Dermis microvascular lymphatic vessel endothelial cell (primary cell): ENCODE results near the gene PFDN4. TPM values are rescaled to one million over a fixed set of nuclear protein-coding genes. Genes with fewer than 3 reads are reported as not detected.
"Not testable (repeated sequence)": the region's sequence is repeated elsewhere in the genome, so short reads cannot be mapped to it uniquely, and the experiment has no call there.

Experiments
- DNase-seq, 2 donors: peaks; one replicate each; pipeline versions ENCODE4 v3.0.0 to v3.0.0-alpha.2; 2010; ENCODE audit warnings: low read depth in 2 of 2
- total RNA-seq: library from RNA; depleted of rRNA; stranded (reverse); fragments of >200 nt; gene quantifications from 2 replicates; pipeline ENCODE4 v1.2.1, GENCODE V29; 2014

PFDN4 gene
- total RNA-seq, 1 donor from 2014 or later, result 70.0 TPM

DNA sequence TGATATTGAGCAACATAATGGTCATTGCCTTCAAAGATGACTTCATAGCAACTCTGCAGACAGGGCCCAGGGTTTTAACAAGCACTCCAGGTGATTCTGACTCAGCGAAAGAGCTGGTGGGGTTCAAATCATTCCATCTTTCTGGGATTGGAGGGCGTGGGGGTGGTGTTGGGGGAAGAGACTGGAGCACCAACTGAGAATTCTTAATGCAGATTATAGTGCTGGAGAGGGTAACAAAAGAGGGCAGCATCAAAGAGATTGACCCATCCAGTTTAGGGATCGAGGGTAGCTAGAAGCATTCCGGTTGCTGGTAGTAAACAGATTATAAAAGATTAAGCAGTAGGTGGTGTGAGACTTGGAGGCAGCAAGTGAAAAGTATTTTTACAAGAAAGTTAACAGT is 15.9 kb downstream of the PFDN4 start:
- DNase-seq, result no peak

DNA sequence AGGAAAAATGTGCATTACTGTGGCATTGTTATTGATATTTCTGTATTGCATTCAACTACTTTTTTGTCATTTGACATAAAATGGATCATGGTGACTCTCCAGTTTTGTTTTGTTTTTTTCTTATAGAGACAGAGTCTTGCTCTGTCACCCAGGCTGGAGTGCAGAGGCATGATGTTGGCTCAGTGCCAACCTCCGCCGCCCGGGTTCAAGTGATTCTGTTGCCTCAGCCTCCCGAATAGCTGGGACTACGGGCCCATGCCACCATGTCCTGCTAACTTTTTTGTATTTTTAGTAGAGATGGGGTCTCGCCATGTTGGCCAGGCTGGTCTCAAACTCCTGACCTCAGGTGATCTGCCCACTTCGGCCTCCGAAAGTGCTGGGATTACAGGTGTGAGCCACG is 16.8 kb downstream of the PFDN4 start:
- not testable (repeated sequence) for DNase-seq

DNA sequence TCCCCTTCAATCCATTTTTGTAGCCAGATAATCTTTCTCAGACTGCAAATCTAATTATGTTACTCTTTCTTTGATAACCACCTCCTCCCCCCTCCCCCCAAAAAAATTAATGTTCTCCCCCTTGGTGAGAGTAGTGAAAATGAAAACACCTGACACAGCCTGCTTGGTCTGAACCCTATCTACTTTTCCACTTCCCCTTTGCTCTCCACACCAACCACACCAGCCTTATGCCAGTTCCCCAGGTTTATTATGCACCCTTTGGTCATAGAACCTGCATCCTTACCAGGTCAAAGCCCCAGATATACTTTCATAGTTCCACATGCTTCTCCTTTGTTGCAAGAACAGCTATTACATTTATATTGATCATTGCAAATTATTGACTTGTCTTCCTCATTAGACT is 19.4 kb downstream of the PFDN4 start:
- DNase-seq, result no peak

DNA sequence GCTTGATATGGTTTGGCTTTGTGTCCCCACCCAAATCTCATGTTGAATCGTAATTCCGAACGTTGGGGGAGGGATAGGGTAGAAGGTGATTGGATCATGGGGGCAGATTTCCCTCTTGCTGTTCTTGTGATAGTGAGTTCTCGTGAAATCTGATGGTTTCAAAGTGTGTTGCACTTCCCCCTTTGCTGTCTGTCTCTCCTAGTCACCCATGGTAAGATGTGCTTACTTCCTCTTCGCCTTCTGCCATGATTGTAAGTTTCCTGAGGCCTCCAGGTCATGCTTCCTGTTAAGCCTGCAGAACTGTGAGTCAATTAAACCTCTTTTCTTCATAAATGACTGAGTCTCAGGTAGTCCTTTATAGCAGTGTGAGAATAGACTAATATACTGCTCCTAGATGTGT is 19.9 kb downstream of the PFDN4 start:
- DNase-seq, result no peak

DNA sequence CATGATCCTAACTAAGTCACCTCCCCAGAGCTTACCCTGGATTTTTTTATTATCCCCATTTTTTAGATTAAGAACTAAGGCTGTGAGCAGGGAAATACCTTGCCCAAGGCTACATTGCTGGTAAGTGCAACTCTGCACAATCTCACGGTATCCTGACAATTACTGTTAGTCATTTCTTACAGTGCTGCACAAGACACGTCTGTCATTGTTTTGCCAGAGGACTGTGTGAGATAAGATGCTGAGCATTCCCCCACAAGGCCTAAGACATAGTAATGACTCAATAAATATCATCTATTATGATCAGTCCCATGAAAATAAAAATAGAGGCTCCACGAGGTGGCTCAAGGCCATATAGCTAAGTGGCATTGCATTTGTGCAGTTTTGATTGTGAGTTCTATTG is 21.0 kb downstream of the PFDN4 start:
- DNase-seq, result no peak

DNA sequence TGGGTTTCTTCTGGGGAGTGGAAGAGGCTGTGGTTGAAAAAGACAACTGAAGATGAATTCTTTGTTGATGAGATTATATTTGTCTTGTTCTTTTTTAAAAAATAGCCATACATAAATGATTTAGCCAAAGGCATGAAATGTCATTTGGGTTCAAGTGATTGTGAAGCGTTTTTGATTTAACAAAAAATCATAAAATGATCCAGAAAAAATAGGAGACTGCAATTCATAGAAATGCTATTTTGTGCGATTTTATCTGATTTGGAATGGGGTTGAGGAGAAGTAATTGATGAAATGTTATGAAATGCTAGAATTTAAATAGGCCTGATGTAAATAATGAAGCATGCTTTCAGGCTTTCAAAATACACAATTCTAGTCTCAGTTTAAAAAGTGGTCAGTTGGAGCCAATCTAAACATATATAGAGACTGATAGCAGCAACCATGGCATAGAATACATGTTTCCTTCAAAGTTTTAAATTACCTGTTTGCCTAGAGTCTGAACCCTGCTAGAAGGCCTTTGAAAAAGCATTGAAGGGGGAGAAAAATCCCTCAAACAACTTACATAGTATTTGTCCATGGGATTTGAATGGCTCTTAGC is 21.8 kb downstream of the PFDN4 start:
- no peak for DNase-seq

DNA sequence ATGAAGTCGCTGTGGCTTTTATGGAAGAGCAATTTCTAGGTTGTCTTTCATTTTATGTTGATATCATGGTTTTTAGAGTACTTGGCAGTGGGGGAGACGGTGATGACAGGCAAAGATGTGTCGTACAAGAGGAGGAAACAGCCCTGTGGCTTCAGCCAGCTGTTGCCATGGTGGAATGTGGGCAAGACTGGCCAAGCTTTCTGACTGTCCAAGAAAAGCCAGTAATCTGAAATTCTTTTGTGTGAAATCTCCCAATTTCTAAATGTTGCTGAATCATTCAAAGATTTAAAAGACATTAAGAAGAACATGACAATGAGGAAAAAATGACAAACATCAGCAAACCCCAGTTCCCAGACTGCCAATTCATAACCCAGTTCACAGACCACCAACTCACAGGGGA is 23.1 kb downstream of the PFDN4 start:
- DNase-seq, result no peak

DNA sequence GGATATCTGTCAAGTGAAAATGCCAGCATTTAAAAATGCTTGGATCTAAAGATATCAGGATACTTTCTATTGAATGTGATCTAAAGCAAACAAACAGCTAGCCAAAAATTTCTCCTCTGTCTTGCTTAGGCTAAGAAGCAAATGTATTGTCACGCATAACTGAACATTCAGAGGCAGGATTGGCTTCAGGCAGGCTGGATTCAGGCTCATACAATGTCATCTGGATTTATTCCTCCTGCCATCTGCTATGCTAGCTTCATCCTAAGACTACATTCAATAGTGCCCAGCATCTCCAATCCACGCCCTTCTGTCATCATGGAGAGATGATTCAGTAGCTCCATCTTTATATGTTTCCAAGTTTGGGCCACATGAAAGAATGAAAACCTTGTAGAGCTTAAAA is 27.1 kb downstream of the PFDN4 start:
- DNase-seq, result no peak

DNA sequence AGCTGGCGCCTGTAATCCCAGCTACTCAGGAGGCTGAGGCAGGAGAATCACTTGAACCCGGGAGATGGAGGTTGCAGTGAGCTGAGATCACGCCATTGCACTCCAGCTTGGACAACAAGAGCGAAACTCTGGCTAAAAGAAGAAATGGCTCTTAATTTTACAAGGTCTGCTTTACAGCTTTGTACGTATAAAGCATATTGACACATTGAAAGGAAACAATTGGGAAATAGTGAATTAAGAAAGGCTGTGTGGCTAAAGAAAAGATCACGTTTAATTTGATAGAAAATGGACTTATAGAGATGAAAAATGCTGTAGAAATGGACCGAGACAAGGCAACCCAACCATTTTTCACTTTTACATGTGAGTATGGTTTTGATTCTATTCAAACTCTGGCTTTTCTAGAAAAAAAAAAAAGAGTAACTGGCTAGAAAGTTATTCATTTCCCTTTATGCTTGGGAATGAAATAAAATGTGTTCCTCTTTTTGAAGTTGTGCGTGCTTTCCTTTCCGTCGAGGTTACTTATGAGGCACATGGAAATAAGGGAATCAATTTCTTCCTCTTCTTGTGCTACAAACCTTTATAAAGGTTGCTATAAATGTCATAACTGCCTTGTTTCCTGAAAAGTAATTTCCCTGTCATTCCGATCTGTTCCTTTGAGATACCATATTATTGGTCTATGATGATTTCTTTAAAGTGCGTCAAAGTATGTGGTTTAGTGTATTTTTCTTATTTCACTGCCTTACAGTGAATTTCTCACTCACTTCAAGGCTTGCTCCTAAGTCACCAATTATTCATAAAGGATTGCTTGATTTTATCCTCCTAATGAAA is 29.4 kb downstream of the PFDN4 start:
- no peak for DNase-seq

DNA sequence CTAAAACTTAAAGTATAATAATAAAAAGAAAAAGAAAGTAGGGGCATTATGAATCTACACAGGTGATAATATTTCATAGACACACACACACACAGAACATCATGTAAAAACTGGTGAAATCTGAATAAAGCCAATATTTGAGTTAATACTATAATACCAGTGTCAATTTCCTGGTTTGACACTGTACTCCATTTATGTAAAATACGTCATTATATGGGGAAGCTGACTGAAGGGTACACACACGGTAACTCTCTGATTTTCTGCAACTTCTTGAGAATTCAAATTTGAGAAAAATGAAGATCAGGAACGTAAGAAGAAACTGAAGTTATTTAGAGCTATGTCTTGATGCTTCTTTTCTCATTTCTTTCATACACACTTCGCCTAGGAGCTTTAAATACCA is 36.2 kb downstream of the PFDN4 start:
- no peak for DNase-seq

DNA sequence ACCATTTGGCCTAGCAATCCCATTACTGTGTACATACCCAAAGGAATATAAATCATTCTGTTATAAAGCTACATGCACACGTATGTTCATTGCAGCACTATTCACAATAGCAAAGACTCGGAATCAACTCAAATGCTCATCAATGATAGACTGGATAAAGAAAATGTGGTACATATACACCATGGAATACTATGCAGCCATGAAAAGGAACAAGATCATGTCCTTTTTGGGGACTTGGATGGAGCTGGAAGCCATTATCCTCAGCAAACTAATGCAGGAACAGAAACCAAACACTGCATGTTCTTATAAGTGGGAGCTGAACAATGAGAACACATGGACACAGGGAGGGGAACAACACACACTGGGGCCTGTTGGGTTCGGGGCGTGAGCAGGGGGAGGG is 40.8 kb downstream of the PFDN4 start:
- DNase-seq, result not testable (repeated sequence)

DNA sequence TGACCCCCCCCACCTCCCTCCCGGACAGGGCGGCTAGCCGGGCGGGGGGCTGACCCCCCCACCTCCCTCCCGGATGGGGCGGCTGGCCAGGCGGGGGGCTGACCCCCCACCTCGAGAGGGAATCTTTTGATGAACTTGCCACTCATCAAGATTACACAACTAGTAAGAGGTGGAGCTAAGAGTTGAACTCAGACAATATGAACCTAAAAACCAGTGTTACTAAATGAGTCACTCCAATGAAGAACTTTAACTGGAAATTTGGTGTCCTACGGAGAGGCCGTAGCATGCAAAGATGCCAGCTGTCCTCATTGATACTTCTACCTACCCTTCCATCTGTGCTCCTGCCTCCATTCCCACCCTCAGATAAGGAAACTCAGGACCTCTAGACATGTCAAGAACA is 42.8 kb downstream of the PFDN4 start:
- no peak for DNase-seq

DNA sequence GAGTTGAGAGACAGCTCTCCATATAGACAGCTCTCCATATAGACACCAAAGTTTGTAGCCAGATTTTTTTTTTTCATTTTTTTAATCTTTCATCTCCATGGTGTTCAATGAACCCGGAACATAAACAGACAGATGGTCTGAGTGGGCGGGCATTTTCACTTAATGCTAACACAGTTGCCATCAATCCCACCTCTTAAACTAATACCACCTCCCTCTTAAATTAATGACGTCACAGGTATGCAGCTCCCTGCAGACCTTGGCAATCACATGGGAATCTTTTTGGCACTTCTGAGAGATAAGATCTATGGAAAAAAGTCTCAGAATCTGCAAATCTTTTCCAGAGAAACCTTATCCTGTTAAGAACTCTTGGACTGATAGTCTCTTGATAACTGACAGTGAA is 43.2 kb downstream of the PFDN4 start:
- no peak for DNase-seq

DNA sequence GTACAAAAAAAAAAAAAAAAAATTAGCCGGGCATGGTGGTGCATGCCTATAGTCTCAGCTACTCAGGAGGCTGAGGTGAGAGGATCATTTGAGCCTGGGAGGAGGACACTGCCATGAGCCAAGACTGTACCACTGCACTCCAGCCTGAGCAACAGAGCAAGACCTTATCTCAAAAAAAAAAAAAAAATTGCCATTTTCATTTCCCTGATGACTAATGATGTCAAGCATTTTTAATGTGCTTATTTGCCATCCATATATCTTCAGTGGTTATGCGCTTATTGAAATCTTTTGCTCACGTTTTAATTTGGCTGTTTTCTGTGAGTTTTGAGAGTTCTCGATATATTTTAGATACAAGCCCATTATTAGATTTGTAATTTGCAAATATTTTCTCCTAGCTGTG is 46.7 kb downstream of the PFDN4 start:
- no peak for DNase-seq

DNA sequence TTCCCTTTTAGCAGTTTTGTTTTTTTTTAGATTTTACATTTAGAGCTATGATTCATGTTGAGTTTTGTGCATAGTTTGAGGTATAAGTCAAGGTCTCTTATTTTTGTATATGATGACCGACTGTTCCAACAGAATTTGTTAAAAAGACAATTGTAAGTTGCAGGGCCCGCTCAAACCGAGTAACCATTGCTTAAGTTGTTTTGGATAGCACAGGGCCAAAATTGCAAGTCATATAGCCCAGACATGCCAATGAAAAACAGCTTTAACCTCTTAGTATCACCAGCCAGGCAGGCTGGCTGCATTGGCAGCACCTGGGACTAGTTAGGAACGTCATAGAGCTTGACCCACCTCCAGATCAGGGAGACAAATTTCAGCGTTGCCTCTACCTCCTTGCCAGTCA is 47.3 kb downstream of the PFDN4 start:
- DNase-seq, result no peak

DNA sequence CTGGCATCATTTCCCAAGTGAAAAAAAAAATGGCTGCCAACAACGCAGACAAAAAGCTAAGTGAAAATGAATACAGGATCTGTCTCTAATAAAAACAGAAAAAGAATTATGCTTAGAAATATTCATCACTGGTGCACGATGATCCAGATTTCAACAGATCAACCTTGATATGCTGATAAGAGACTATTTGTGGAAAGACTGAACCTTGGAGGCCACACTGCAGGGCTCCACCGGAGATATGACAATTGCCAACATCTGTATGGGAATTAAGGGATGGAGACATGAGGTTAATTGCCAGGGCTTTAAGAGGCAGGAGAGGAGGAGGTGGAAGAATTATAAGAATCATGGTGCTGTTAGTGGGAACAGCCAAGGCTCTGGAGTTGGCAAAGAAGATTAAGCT is 48.3 kb downstream of the PFDN4 start:
- DNase-seq, result no peak

DNA sequence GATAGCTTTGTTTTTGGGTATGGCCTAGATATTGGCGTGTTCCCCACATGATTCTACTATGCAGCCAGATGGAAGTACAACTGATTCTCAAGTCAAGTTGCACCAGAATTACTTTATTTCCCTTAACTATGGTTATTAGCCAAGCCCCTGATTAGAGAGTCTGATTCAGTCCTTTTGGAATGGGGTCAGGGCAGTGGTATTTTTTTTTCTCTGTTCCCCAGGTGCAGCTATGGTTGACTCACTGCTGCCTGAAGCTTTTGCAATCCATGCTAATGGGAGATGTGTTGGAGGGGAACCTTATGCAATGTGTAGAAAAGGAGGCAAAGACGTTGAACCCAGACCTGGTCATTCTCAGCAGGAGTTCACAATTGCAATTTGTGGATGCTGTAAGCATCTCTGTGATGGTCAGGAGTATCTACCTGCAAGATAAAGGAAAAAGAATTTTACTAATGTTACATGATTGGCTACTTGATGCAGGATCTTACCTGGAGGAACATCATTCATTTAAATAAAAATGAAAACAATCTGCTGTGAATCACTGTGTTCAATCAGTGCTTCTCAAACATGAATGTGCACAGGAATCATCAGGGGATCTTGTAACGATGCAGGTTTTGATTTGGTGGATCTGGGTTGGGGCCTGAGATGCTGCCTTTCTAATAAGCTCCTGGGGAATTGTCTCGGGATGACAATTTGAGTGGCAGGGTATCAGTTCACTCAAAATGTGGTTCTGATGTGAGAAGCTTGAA is 49.4 kb downstream of the PFDN4 start:
- DNase-seq, result no peak

DNA sequence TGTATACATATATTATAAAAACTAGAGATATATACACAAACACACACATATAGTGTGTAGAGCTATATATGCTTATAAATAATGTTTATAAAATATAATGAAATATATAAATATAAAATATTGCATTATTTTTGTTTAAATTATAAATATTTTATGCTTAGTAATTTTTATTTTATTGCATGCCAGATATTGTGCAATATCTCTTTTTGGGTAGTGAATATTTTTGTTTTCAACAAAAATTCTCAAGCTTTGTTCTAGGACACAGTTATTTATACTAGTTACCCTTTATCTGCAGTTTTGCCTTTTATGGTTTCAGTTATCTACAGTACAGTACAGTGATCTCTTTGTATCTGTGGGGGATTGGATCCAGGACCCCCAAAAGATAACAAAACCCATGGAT is 52.2 kb downstream of the PFDN4 start:
- no peak for DNase-seq

DNA sequence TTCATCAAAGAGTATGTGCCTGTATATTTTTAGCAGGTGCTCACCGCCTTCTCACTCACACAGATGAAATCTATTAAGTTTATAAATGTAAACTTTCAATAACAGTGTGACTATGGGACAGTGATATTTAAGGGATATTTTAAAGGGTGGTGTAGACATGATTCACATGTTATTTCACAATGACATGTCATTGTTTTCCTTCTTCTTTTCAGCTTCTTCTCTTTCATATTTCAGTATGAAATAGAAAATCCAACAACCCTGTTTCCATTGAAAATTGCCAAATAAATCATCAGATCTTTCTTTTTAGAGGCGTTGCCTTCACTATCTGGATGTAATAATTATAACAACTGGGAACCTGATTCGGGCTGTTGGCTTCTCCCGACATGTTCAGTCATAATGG is 54.8 kb downstream of the PFDN4 start:
- DNase-seq, result no peak

DNA sequence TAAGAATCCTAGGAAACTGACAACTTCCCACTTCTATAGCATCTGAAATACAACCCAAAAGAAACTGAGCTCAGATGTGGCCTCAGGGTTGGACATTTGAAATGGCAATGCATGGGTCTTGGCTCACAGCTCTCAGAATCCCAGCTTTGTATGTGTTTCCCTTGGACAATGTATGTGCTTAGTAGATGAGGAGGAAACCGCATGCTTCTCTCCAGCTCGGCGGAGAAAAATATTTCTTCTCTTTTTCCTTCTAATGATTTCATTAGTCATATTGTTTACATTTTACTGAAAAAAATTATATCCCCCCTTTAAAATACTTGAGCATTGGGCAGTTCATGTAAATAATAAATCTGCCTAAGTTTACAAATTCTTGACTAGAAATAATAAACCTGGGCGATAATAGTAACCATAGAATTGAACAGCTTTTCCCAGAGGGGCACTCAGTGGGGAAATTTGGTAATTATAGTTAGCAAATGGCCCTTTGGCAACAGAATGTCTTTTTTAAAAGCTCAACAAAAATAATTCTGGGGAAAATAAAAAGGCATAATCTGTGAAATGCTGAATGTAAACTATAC is 55.3 kb downstream of the PFDN4 start:
- no peak for DNase-seq

DNA sequence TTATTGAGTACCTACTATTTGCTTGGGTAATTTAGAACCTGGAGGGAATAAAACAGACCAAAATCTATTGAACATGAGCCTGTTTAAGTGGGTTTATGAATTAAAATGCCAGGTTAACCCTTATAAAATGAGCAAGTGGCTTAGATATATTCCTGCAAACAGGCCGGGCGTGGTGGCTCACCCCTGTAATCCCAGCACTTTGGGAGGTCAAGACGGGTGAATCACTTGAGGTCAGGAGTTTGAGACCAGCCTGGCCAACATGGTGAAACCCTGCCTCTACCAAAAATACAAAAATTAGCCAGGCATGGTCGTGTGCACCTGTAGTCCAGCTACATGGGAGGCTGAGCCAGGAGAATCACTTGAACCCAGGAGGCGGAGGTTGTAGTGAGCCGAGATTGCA is 57.9 kb downstream of the PFDN4 start:
- not testable (repeated sequence) for DNase-seq

DNA sequence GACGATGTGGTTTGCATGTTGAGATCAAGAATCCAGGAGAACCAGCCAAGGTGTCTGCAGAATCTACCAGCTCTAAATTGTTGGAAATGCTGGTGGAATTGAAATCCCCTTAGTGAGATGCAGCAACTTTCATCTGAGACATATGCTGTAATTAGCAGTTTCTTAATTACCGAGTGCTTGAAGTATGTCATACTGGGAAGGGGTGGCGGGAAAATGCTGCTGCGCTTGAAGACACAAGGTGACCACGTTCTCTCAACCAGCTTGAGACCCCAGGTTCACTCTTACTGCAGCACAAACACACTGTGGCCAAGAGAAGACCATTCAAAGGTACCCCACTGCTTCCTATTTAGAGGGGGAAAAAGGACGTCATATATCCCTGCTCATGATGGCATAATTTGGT is 59.0 kb downstream of the PFDN4 start:
- DNase-seq, result no peak
